Measurements from ENCODE around the gene RNF43.
"Not testable (repeated sequence)": the region's sequence is repeated elsewhere in the genome, so short reads cannot be mapped to it uniquely, and the experiment has no call there.

The RNF43 gene

DNA sequence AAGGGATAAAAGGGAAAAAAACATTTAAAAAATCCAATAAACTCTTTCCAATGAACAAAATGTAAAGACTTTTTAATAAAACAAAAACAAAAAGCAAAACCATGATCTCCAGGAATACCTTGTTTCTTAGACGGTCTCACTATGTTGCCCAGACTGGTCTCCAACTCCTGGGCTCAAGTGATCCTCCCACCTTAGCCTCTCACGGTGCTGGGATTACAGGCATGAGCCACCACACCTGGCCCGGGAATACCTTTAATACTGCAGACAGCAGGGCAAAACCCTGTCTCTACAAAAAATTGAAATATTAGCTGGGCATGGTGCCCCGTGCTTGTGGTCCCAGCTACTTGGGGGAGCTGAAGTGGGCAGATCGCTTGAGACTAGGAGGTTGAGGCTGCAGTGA, 7.9 kb downstream of the RNF43 start:
- DNase-seq (ENCODE audit: low read depth in 2 of 2), result no peak

DNA sequence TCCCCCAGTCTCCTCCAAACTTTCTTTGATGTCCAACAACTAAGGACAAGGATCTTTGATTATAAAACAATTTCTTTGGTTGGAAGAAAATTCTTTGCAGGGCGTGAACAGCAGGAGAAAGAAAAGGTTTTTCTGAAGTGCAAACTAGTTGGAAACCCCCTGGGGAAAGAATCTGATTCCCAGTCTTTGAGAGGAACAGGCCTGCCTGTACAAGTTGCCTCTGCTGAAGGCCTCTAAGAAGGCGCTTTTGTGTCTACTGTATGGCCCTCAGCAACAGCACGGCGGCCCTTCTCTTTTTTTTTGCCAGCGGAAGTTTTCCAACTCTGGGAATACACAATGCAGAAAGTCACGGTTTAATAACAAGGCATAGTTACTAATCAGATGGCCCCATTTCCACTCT, 14.0 kb downstream of the RNF43 start:
- no peak for DNase-seq (ENCODE audit: low read depth in 2 of 2)

DNA sequence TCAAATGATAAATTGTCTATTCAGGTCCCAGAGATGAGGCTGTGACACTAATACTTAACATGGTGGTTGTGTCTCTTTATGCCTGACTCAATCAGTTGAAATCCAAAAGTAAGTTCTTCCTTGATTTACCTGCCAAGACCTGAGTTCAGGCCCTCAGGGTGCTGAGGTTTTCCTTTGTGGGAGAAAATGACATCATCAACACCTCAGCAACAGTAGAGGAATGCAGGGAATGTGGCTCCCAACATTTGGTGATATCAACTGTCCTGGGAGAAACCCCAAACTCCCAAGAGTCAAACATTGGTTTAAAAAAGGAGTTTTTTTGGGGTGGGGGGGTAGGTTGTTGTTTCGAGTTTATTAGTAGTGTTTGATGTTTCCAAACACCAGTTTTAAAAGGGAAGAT, 14.7 kb downstream of the RNF43 start:
- no peak for DNase-seq (ENCODE audit: low read depth in 2 of 2)

DNA sequence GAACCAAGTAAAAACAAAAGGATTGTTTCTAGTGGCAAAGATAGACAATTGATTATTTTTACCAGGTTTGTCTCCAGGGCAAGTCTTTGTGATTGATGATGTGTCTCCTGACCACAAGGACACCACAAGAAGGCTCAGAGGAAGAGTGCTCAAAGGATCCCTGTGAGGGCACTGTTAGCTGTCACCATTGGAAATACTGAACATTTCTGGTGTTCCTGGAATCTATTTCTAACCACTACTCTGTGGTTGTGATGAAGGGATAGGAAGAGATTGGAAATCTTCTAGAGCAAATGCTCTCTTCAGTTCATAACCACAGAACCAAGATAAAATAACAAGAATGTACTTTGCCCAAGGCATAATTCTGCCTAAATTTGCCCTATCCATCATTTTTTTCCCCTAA, 15.3 kb downstream of the RNF43 start:
- DNase-seq (ENCODE audit: low read depth in 2 of 2), result no peak

DNA sequence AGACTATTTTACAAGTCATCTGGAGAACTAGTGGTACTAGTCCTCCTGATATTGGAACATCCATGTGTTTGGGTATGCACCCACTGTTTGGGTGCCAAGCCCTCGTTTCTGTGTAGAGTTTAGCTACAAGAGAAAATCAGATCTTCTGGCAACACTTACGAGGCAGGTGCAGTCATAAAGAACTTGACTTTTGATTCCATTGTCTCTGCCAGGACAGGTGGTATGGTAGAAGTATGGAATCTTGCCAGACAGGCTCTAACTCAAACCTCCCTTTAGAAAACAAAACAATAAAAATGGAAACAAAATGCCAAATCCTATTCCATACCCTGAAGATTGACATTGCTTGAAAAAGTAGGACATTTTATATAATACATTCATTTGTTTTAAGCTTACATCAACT, 16.0 kb downstream of the RNF43 start:
- DNase-seq (ENCODE audit: low read depth in 2 of 2), result no peak

DNA sequence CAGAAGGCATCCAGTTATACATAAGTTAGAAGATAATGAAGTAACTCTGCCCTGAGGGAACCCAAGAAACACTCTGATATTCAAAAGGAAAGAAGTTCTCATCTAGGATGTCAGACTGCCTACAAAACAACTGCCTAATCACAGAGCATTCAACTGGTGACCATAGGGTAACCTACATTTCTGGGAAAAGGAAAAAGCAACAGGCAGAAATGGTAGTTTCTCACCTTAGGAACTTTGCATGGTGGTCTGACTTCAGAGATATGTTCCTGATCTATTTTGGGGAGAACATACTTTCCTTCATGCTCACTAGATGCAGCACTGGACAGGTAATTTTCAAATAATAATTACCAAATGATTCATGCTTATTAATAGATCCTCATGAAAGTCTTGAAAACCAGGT, 16.5 kb downstream of the RNF43 start:
- DNase-seq (ENCODE audit: low read depth in 2 of 2), result no peak

DNA sequence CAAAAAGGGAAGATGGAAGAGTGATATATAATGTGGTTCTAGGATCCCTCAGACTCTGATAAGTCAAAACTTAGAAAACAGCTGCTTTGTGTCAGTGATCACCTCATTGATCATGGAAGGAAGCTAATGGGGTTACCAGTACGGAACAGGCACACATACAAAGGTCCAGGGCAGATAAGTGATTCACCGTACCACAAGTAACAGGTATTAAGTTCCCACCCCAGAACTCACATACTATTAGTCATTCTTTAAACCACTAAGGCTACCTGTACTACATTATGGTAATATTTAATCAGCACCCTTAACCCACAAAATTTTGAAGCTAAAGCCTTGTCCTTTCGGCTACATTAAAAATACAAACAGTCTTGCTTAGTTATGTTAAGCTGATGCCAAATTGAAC, 17.4 kb downstream of the RNF43 start:
- no peak for DNase-seq (ENCODE audit: low read depth in 2 of 2)

DNA sequence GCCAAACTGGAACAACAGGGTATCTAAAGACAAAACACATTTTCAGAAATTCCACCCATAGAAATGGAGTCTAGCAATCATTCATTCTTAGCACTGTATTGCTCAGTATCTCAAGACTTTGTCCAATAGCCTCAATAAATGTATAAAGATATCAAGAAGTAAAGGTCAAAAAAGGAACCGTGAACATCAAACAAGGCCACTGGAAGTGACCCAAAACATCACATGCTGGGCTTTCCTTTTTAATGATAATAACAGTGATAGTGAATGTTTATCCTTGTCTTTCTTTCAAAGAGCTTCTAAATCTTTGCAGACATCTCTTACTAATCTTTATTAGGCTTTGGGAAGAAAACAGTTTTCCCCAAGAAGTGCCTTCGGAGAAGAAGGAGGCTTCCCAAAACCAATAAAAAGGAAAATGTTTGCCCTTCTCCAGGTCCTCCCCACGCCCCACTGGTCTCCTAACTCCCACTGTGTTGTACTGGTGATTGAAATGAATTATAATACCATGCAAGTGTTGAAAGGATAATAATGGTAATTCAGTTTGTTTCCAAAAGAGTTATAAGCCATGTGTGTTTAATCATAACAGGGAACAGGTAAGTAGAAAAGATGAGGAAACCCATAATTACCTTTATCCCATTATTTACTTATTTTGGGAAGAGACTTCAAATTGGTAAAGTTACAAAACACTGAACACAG, 18.6 kb downstream of the RNF43 start:
- DNase-seq (ENCODE audit: low read depth in 2 of 2), result no peak

DNA sequence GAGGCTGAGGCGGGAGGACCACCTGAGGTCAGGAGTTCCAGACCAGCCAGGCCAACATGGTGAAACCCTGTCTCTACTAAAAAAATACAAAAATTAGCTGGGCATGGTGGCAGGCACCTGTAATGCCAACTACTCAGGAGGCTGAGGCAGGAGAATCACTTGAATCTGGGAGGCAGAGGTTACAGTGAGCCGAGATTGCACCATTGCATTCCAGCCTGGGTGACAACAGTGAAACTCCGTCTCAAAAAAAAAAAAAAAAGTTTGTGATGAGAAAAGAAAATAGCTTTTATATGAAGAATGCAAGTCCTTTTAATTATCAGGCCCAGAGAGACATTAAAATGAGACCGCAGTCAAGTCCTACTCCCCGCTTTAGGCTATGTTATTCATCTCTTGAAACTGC, 19.9 kb downstream of the RNF43 start:
- DNase-seq (ENCODE audit: low read depth in 2 of 2), result not testable (repeated sequence)

DNA sequence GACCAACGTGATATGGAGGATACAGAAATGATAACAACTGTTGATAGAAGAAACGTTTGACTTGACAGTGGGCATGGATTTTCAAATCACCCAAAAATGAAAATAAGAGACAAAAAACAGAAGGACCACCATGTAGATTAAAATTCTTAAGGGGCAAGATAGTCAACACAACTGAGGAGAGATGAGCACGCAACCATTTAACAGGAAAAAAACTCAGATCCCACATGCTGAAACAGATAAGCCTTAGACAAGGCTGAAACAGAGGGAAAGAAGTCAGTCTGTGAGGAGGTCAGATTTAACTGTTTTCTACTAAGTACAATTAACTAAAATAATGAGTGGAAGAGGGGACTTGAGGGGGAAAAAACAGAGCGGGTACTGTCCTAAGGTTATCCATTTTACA, 21.2 kb downstream of the RNF43 start:
- DNase-seq (ENCODE audit: low read depth in 2 of 2), result no peak

DNA sequence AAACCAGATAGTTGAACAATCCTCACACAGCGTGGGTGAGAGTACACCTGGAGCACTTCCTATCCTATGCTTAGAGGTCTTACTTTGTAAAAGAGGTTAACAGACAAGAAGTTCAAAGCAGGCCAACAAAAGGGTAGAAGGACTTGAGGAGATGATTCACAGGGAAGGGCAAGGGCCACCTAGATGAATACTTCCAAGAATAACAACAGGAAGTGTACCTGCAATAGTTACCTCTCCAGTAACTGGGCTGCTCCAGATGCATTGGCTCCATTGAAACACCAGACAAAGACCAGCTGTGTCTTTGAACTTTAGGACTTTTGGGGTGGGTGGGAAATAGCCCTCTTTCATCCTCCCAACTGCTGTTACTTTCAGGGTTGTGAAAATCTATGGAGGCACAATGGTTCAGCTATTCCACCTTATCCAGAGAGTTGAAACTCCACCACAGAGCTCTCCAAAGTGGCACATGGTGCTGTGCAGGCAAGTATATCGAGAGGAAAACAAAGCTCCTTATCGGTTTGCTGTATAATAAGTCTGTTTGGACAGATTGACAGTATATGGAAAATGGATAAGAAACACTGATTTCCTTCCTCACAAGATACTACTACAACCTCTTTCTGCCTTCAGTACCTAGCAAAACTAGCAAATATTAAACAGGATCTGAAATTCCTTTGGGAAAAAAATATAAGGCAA, 22.7 kb downstream of the RNF43 start:
- DNase-seq (ENCODE audit: low read depth in 2 of 2), result no peak

DNA sequence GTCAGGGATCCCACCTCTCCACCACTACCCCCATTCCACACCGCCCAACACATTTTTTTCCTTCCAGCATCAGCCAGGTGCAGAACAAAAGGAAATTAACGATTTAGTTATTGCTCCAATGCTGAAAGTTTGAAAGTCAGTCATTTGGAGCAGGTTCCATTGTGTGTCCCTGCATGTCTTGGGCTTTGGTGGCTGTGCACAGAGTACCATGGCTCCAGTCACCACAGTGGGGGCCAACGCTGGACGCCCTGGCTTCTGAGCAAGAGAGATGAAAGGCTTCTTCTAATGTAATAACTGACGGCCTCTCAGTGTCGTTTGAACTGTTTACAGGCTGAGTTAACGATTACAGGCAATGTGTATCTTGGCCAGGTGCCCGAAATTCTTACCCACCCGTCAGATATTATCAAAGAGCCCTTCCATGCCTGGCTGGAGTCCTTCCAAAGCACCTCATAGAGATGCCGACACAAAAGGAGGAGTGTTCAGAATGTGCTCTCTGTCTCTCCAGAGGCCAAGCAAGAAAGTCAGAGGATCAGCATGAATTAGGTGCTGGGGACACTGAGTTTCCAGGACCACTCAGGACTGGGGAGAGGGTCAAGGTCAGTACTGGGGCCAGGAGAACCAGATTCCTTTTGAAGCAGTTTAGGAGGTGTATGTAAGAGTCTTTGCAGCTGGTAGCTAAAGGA, 25.9 kb downstream of the RNF43 start:
- DNase-seq (ENCODE audit: low read depth in 2 of 2), result no peak

DNA sequence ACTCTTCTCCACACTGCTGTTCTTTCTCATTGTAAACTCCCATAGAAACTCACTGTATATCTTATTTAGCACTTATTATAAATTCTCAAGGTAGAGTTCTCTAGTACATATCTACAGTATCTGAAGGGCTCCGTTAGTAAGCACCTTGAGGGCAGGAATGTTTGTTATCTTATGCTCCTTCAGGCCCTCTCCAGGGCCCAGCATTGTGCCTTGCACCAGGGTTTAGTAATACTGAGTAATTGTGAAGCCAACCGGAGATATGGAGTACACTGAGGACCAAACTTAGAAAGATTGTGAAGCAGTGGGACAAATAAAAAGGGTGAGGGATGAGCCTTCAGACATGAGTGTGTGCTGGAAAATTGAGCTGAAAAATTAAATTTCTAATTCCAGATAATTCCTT, 26.4 kb downstream of the RNF43 start:
- DNase-seq (ENCODE audit: low read depth in 2 of 2), result no peak

DNA sequence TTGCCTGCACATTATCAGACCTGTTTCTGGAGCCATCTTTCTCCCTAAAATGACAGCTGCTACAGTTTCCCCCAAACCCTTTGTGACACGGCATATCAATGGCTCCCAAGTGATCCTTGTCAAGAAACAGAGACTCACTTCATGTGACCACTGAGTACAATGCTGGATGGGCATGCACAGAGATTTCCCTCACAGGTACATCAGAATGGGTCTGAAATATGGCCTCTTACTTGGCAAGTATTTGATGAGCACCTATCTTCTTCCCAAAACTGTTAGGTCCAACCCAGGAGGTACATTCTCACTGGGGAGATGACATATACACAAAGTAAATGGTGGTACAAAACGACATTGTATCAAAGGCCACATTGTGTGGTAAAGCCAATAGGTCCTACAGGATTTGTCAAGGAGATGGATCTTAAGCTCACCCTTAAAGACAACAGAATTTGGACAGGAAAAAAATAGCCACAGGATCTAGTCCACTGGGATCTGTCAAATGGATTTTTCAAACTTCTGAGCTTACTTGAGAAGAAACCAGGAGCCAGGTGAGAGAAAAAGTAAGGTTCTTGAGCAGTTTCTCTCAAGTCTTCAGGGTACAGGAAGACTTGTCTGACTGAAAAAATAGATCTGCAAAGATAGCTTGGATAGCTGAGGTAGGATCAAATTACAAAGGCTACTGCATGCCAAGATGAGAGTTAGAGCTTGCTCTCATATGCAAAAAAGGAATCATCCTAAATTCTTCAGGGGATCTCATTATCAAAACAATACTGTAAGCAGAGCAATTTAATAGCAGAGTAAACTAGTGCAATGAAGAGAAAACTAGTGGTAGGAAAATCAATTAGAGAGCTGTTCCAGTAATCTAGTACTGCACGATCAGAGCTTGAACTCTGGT, 28.8 kb downstream of the RNF43 start:
- no peak for DNase-seq (ENCODE audit: low read depth in 2 of 2)

DNA sequence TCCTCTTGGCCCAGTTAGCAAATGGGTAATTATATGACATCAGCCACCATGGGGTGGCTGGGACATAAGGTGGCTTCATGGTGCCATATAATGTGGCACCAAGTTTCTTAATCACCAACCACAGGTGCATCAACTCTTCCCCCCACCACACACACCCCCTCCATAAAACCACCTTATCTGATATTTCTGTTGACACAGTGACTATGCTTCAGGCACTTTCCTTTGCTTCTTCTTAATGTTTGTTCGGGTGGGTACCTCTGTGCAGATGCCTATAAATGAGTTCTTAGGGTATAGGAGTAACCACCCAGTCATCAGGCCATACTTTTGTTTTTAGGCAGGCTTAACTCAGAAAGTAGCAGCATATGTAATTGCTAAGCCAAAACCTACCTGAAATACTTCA, 29.5 kb downstream of the RNF43 start:
- DNase-seq (ENCODE audit: low read depth in 2 of 2), result peak in 1 of 2 donors; percentile 3

DNA sequence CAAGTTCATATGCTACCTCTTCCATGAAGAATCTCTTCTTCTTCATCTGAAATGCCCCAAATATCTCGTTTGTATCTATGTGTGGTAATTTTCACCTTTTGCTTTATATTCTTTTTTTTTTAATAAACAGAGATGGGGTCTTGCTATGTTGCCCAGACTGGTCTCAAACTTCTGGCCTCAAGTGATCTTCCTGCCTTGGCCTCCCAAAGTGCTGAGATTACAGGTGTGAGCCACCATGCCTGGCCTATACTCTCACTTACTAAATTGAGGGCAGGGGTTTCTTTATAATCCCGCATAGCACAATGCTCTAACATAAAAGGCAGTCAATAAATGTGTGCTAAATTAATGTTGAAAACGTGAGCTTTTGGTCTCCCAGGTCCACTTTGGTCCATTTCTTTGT, 30.6 kb downstream of the RNF43 start:
- no peak for DNase-seq (ENCODE audit: low read depth in 2 of 2)

DNA sequence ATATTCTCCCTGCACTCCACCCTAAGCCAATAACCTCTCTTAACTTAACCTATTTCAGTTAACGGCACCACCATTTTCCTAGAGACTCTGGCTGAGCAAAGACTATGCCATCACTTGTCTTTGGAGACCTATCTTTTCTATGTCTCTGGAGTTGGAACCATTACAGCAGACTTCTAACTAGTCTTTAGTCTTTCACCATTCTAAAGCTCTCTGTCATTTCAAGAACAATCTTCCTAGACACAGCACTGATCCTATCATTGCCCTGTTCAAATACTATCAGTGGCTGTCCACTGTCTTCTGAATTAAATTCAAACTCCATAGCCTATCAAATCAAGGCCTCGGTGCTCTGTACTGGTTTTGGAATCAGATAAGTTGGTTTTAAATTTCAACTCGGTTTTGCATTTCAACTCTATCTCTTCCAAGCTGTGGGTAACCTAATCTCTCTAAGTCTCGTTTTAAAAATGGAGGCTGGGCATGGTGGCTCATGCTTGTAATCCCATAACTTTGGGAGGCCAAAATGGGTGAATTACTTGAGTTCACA, 31.9 kb downstream of the RNF43 start:
- no peak for DNase-seq (ENCODE audit: low read depth in 2 of 2)

DNA sequence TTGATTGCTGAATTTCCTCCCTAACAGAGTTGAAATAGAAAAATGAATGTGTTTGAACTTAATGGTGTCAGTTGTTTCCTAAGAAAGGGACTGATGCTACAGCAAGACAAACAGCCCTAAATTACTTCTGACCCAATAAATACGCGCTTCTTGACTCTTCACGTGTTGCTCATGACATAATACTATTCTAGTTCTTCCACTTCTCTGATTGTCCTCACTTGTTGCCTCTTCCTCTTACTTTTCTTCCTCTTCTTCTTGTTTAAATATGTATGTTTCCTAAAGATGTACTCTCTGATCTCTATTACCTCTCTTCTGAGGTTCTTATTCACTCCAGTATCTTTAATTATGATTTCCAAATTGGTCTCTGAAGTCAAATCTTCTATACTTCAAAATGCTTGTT, 32.4 kb downstream of the RNF43 start:
- DNase-seq (ENCODE audit: low read depth in 2 of 2), result no peak

DNA sequence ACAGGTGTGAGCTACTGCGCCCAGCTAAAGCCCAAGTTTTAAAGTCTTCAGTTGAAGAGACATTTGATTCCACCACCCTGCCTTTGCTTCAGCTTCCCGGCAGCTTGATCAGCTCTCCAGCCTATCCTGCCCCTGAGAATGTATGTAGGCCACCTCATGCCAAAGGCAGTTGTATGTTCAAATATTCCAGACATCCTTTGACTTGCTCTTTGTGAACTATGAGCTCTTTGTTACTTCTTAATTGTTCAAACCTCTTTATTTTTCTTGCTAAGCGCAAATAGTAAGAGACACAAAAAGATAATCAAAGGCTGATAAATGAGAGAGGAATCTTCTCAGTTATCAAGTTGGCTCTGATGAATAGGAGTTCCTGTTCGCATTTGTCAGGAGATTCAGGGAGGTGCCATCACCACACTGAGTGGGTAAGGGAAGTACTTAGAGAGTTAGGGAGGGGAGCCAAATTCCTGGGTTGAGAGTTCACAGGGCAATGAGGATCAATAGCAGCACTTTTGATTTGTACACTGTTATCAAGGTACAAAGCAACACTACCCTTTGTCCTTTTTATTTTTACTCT, 33.4 kb downstream of the RNF43 start:
- no peak for DNase-seq (ENCODE audit: low read depth in 2 of 2)

DNA sequence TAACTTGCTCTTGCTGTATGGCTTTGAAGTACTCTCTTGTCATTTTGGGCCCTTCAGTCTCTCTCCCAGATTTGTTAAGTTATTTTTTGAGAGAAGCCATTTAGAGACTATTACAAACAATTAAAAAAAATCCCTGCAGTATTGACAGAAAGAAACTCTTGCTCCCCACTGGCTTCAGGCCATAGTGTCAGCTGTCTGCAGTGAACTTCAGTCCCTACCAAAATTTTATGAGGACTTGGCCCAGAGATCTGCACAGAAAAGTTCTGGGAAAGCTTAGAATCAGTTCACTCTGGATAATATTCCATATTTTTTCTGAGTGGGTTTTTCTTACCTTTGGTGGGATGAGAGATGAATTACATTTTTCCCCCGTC, 34.5 kb downstream of the RNF43 start:
- no peak for DNase-seq (ENCODE audit: low read depth in 2 of 2)

DNA sequence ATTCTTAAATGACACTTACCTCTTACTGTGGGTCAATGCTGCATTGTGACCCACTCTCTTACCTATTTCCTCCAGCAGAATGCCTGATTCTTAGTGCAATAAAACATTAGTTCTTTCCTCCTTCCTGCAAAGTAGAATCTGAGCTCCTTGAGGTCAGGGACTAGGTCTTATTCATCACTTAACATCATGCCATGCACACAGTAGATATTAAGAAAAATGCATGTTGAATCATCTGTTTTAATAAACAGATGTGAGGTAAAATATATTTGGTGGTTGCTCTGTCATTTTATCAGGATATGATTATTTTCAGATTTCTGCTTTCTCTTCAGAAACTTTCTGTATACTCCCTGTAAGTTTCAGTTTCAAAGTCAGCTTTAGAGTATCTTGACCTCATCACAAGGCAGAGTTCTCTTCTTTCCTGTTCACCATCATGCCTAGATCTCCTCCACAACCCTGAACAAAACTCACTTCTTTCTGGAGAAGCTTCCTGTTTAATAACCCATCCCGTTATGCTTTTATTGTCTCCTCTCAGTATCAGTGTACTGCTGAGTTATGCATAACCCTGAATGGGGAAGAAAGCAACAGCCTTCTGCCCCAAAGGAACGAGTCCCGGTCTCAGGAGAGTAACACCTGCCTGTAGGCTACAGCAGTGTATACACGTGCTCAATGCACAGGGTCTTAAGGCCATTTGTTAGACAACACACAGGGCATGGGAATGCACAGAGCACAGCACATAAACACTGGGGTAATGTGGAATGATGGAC, 35.0 kb downstream of the RNF43 start:
- no peak for DNase-seq (ENCODE audit: low read depth in 2 of 2)

Measured in activated CD8-positive, alpha-beta memory T cell treated with anti-CD3 and anti-CD28 coated beads for 4 hours (primary cell).